Endothelial cell of umbilical vein (primary cell): ENCODE results near the gene SERPINB2. TPM values are rescaled to one million over a fixed set of nuclear protein-coding genes. Genes with fewer than 3 reads are reported as not detected.

Source experiments
- BruUV-seq: library from RNA; stranded (reverse); fragments of 400-500 nt; replicated peaks from 2 replicates; lab custom pipeline; 2021; lab: Mats Ljungman, UMichigan
- CTCF ChIA-PET: fragments of 300-600, 350-600 bp; sonication (Branson Sonifier 250); formaldehyde crosslinking; loops from one replicate; lab custom pipeline; 2021; ENCODE audit warnings: antibody characterized with exemption, inconsistent platforms; lab: Charles Lee
- POLR2A ChIA-PET: fragments of 300-600, 350-600 bp; sonication (Branson Sonifier 250); formaldehyde crosslinking; loops from one replicate; lab custom pipeline; 2021; ENCODE audit warnings: antibody characterized with exemption, inconsistent platforms; lab: Charles Lee
- DNase-seq: peaks from one replicate; pipeline ENCODE4 v3.0.0-alpha.2; 2011; ENCODE audit warnings: low read depth, low spot score
- FAIRE-seq: peaks from 2 replicates; lab custom pipeline; 2011; peaks lifted over from hg19 to GRCh38; lab: Jason Lieb, UNC
- H2AFZ ChIP-seq: 2 replicates; pipeline ENCODE4 v1.6.0; 2012; ENCODE audit warnings: low read depth, low read length, control low read depth, inconsistent platforms
- H3K27ac ChIP-seq: 2 replicates; pipeline ENCODE4 v1.5.1; 2011; ENCODE audit warnings: low read depth, mild to moderate bottlenecking, control low read depth, low read length, moderate library complexity; ENCODE audit not compliant: insufficient read depth
- H3K27me3 ChIP-seq, 2 experiments: 2 replicates each; pipeline versions ENCODE4 v1.6.0 to v1.6.1; 2011; ENCODE audit warnings: low read length in 2 of 2, mixed read lengths in 1 of 2; ENCODE audit not compliant: control insufficient read depth in 2 of 2, insufficient read depth in 2 of 2
- H3K36me3 ChIP-seq, 2 experiments: 2 replicates in 1 of 2; 3 replicates in 1 of 2; pipeline ENCODE4 v1.5.1; 2011; ENCODE audit warnings: low read length in 2 of 2, mild to moderate bottlenecking in 1 of 2, moderate library complexity in 1 of 2; ENCODE audit not compliant: control insufficient read depth in 2 of 2, insufficient read depth in 2 of 2; ENCODE audit errors: extremely low read depth in 1 of 2
- H3K4me1 ChIP-seq: 3 replicates; pipeline ENCODE4 v1.5.1; 2011; ENCODE audit warnings: mild to moderate bottlenecking, low read length; ENCODE audit not compliant: control insufficient read depth, insufficient read depth; ENCODE audit errors: extremely low read depth
- H3K4me2 ChIP-seq: 2 replicates; pipeline ENCODE4 v1.6.1; 2011; ENCODE audit warnings: low read length, control low read depth, mixed read lengths; ENCODE audit not compliant: insufficient read depth
- H3K4me3 ChIP-seq, 3 experiments: fragments of 200-600 bp in 1 of 3; sonication (generic), shearing (Covaris generic) in 1 of 3; replicated peaks in 1 of 3; 2 replicates each; pipeline ENCODE4 v1.5.1; 2011 to 2016; ENCODE audit warnings: control low read depth in 3 of 3, low read length in 3 of 3, mild to moderate bottlenecking in 2 of 3, inconsistent platforms in 1 of 3, low read depth in 1 of 3, moderate library complexity in 1 of 3; ENCODE audit not compliant: insufficient read depth in 1 of 3
- H3K79me2 ChIP-seq: 2 replicates; pipeline ENCODE4 v1.6.0; 2012; ENCODE audit warnings: low read length, inconsistent platforms; ENCODE audit not compliant: control insufficient read depth, insufficient read depth
- H3K9ac ChIP-seq: replicated peaks from 2 replicates; pipeline ENCODE3; 2011; ENCODE audit warnings: low read length, control low read depth; ENCODE audit not compliant: insufficient read depth; ENCODE audit errors: extremely low read depth
- H3K9me1 ChIP-seq: replicated peaks from 3 replicates; pipeline ENCODE4 v1.6.0; 2011; ENCODE audit warnings: mild to moderate bottlenecking, low read length; ENCODE audit not compliant: control insufficient read depth, insufficient read depth; ENCODE audit errors: extremely low read depth
- H3K9me3 ChIP-seq: replicated peaks from 2 replicates; pipeline ENCODE4 v1.5.1; 2012; ENCODE audit warnings: low read length, inconsistent platforms; ENCODE audit not compliant: control insufficient read depth, insufficient read depth
- H4K20me1 ChIP-seq: replicated peaks from 2 replicates; pipeline ENCODE3; 2011; ENCODE audit warnings: mild to moderate bottlenecking, low read length; ENCODE audit not compliant: control insufficient read depth, insufficient read depth; ENCODE audit errors: extremely low read depth
- EZH2 ChIP-seq: IDR thresholded peaks from 2 replicates; pipeline ENCODE4 v1.6.1; 2012; ENCODE audit warnings: borderline replicate concordance, low read depth, mild to moderate bottlenecking, moderate library complexity, low read length, inconsistent platforms; ENCODE audit not compliant: severe bottlenecking
- FOS ChIP-seq: IDR thresholded peaks from 2 replicates; pipeline ENCODE4 v1.6.1; 2011; ENCODE audit warnings: mild to moderate bottlenecking, low read length, moderate library complexity, borderline replicate concordance; ENCODE audit not compliant: insufficient read depth
- GATA2 ChIP-seq: IDR thresholded peaks from 2 replicates; pipeline ENCODE4 v1.7.0; 2011; ENCODE audit warnings: low read depth, mild to moderate bottlenecking, moderate library complexity, mixed read lengths, low read length; ENCODE audit not compliant: insufficient read length, insufficient read depth
- MYC ChIP-seq: IDR thresholded peaks from one replicate; pipeline ENCODE4 v1.6.1; 2011; ENCODE audit warnings: mild to moderate bottlenecking, low read depth, low read length
- POLR2A ChIP-seq: IDR thresholded peaks from 2 replicates; pipeline ENCODE4 v1.6.1; 2012; ENCODE audit warnings: low read depth, mild to moderate bottlenecking, control low read depth, low read length
- dilution Hi-C: fragments of 300-500 bp; cut with MboI; formaldehyde crosslinking; loops from one replicate; pipeline ENCODE4 v1.15.0; 2019; ENCODE audit warnings: low sequenced_read_pairs; ENCODE audit not compliant: extremely low pct_ligation_motif_present
- intact Hi-C: fragments of 100-400 bp; cut with micrococcal nuclease; formaldehyde crosslinking; loops from one replicate; pipeline ENCODE4 v1.10.0; 2022
- polyA plus RNA-seq, 4 experiments: library from polyadenylated mRNA; depleted of rRNA in 3 of 4; stranded (reverse) in 3 of 4; unstranded in 1 of 4; fragments of >200 nt; gene quantifications; 2 replicates each; pipeline versions ENCODE4 v1.2.1 to v1.2.3, GENCODE V29; 2011 to 2012; ENCODE audit warnings: missing spikeins in 1 of 4
- total RNA-seq: library from RNA; stranded (reverse); gene quantifications from 2 replicates; pipeline ENCODE4 v1.2.3, GENCODE V29; 2021
- TF ChIP-seq, protein P1 (sequence below), 2 donors: IDR thresholded peaks; 1 replicate in 1 of 2; 2 replicates in 1 of 2; pipeline ENCODE4 v1.5.1; 2011; ENCODE audit warnings: low read length in 2 of 2, mild to moderate bottlenecking in 2 of 2, moderate library complexity in 2 of 2, control low read depth in 1 of 2, inconsistent platforms in 1 of 2, low read depth in 1 of 2; ENCODE audit not compliant: insufficient read depth in 1 of 2; ENCODE audit errors: extremely low read depth in 1 of 2
- TF ChIP-seq, protein P2 (sequence below): IDR thresholded peaks from 2 replicates; pipeline ENCODE4 v1.6.1; 2011; ENCODE audit not compliant: insufficient read depth, insufficient read length

SERPINB2 gene
- total and polyA plus RNA-seq, 2 donors (not counting 3 experiments of a cell fraction or from before 2014, with no cell fraction given): 0.24 to 2.5 TPM

DNA sequence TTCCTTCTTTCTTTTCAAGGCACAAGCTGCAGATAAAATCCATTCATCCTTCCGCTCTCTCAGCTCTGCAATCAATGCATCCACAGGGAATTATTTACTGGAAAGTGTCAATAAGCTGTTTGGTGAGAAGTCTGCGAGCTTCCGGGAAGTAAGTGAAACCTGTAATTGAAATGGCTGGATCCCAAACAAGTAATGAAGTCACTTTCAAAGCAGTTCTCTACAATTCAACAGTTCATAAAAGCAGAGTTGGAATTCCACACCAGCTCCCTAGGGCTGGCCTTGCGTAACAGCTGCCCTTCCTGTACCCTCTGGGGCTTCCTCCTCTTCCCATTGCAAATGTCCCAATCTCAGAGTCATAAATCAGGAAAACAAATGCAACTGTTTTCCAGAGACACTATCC is 9.6 kb downstream of the SERPINB2 start:
- ChIA-PET CTCF (no interaction called here), POLR2A (no interaction called here)
- H3K4me3 ChIP-seq: no peak overlapping the region
- no peaks in the 10 kb centered on the region for H3K36me3 ChIP-seq
- intact Hi-C loops (no loop called here), dilution Hi-C loops (no loop called here)
- H3K27me3 ChIP-seq: no peaks in the 10 kb centered on the region
- no peak overlapping the region for H3K4me2 ChIP-seq
- no peak overlapping the region for H3K27ac ChIP-seq
- no peaks in the 10 kb centered on the region for H3K4me1 ChIP-seq
- no peaks in the 10 kb centered on the region for H3K9me3 ChIP-seq
- H3K9me1 ChIP-seq: no peaks in the 10 kb centered on the region
- H2AFZ ChIP-seq: no peak overlapping the region
- BruUV-seq: no TSS peak
- no peak for TF ChIP-seq POLR2A
- TF ChIP-seq, protein P1, sequence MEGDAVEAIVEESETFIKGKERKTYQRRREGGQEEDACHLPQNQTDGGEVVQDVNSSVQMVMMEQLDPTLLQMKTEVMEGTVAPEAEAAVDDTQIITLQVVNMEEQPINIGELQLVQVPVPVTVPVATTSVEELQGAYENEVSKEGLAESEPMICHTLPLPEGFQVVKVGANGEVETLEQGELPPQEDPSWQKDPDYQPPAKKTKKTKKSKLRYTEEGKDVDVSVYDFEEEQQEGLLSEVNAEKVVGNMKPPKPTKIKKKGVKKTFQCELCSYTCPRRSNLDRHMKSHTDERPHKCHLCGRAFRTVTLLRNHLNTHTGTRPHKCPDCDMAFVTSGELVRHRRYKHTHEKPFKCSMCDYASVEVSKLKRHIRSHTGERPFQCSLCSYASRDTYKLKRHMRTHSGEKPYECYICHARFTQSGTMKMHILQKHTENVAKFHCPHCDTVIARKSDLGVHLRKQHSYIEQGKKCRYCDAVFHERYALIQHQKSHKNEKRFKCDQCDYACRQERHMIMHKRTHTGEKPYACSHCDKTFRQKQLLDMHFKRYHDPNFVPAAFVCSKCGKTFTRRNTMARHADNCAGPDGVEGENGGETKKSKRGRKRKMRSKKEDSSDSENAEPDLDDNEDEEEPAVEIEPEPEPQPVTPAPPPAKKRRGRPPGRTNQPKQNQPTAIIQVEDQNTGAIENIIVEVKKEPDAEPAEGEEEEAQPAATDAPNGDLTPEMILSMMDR (IDR thresholded peaks at IDR 0.05; ENCODE audit: extremely low read depth in 1 of 2, insufficient read depth in 1 of 2, low read depth in 1 of 2, low read length in 2 of 2): no peak
- TF ChIP-seq, protein P2, sequence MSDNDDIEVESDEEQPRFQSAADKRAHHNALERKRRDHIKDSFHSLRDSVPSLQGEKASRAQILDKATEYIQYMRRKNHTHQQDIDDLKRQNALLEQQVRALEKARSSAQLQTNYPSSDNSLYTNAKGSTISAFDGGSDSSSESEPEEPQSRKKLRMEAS: no peak
- TF ChIP-seq EZH2: no peak
- TF ChIP-seq MYC: no peak
- no peak for TF ChIP-seq FOS
- TF ChIP-seq GATA2: no peak
- no peak overlapping the region for H3K9ac ChIP-seq
- no peak for DNase-seq
- H3K79me2 ChIP-seq: no peaks in the 10 kb centered on the region
- no peak for FAIRE-seq
- no peaks in the 10 kb centered on the region for H4K20me1 ChIP-seq
